Fibroblast of pulmonary artery (primary cell): ENCODE results near the gene ERICH3.

Experiments
- DNase-seq: peaks from one replicate; pipeline ENCODE4 v3.0.0-alpha.2; 2010; ENCODE audit warnings: low read depth
- H3K4me3 ChIP-seq: replicated peaks from 2 replicates; pipeline ENCODE4 v1.5.1; 2011; ENCODE audit warnings: low read depth, mild to moderate bottlenecking, control low read depth, low read length, moderate library complexity
- TF ChIP-seq, protein P1 (sequence below): IDR thresholded peaks from 2 replicates; pipeline ENCODE4 v1.5.1; 2011; ENCODE audit warnings: mild to moderate bottlenecking, control low read depth, low read length, inconsistent platforms; ENCODE audit errors: missing control alignments

The ERICH3 gene

DNA sequence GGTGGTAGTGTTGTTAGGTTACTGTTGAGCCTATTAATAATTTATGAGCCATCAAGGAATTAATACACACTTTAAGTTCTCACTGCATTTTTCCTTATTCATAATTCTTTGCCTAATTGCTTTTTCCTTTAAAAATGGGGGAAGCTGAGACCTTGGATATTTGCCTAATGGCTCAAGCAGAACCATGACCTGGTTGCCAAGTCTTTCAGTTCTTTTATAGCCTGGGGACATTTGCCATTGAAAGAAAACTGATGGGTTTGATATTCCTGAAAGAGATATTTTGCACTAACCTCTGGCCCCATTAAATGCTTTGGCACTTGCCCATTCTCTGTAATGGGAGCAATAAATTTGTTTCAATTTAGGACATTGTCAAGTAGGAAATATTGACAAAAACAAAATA, 142.7 kb downstream of the ERICH3 start:
- DNase-seq: no peak
- TF ChIP-seq, protein P1, sequence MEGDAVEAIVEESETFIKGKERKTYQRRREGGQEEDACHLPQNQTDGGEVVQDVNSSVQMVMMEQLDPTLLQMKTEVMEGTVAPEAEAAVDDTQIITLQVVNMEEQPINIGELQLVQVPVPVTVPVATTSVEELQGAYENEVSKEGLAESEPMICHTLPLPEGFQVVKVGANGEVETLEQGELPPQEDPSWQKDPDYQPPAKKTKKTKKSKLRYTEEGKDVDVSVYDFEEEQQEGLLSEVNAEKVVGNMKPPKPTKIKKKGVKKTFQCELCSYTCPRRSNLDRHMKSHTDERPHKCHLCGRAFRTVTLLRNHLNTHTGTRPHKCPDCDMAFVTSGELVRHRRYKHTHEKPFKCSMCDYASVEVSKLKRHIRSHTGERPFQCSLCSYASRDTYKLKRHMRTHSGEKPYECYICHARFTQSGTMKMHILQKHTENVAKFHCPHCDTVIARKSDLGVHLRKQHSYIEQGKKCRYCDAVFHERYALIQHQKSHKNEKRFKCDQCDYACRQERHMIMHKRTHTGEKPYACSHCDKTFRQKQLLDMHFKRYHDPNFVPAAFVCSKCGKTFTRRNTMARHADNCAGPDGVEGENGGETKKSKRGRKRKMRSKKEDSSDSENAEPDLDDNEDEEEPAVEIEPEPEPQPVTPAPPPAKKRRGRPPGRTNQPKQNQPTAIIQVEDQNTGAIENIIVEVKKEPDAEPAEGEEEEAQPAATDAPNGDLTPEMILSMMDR: no peak
- H3K4me3 ChIP-seq: no peak overlapping the region

DNA sequence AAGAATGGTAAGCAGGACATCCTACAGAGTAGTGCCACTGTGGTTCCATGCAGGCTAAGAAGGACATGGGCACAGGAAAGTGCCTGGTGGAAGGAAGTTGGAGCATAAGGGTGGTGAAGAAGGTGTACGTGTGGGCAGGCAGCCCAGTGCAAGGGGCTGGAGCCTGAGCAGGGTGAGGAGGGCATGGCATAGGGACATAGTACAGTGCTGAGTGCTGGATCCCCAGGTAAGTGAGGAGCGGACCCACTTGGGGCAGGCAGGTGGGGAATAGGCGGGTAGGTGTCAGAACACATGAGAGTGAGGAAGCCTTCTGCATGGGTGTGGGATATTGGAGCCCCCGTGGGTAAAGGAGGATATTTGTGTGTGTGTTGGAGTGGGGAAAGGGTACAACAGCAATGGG, 145.5 kb downstream of the ERICH3 start:
- TF ChIP-seq, protein P1: no peak
- H3K4me3 ChIP-seq: no peak overlapping the region
- DNase-seq: no peak

DNA sequence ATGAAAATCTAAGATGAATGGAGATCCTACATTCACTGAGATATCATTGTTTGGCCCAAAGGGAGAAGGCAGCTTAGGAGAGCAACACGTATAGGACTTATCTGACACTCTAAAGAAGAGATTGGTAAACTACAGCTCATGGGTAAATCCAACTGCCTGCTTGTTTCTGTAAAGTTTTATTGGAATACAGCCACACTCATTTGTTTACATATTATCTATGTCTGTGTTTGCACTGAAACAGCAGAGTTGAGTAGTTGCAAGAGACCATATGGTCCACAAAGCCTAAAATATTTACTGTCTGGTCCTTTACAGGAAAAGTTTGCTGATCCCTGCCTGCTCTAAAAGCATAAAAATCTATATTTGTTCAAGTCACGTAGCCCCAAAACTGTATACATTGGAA, 146.9 kb downstream of the ERICH3 start:
- H3K4me3 ChIP-seq: no peak overlapping the region
- no peak for DNase-seq
- TF ChIP-seq, protein P1: no peak

DNA sequence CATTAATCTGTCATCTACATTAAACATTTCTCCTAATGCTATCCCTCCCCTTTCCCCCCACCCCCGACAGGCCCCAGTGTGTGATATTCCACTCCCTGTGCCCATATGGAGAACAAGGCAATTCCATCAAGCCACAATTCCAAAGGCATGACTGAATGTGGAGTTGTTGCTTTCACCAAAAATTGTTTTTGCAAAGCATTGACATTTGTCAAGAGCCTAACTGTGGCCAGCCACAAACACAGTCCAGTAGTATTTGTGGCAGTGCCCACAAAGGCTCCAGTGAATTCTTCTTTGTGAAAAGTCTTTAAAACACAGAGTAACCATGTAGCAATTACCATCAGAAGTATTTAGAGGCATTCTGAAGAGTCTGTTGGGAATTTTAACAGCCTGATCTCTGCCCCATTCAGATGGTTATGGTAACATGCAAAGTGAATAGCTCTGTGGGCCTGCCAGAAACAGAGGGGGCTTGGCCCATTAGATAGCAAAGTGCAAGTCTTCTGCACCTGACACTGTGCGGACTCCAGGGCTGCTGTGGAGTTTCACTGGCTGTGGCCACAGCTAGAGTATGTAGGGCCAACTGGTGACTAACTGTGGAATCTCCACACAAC, 149.6 kb downstream of the ERICH3 start:
- TF ChIP-seq, protein P1: no peak
- H3K4me3 ChIP-seq: no peak overlapping the region
- no peak for DNase-seq

DNA sequence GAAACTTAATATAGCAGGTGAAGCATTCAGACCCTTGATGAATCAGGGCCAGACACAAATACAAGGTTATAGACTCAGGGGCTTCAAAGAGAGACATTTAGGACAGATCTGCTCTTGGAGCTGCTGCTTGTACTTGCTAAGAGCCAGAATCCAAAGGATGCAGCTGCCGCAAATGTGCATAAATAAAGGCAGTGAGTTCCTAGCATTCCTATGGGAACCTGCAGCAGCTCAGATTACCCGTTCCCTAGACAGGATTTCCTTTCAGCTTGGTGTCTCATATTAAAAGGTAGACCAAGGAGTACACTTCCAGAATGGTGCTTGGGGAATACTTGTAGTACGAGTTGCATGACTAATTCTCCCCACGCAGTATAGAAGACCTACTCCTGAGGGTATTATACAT, 151.4 kb downstream of the ERICH3 start:
- TF ChIP-seq, protein P1: no peak
- no peak overlapping the region for H3K4me3 ChIP-seq
- no peak for DNase-seq
